ENCODE results near the gene ADGRL3.

Gene ADGRL3

GRCh38 chr4:61199873-61200186, 296 bp upstream of the ADGRL3 start (continued):
- TF ChIP-seq ZNF18 (tag by site-specific recombination; IDR thresholded peaks at IDR 0.05) (no peak), PRDM2 (tag by site-specific recombination; IDR thresholded peaks at IDR 0.05; ENCODE audit: borderline replicate concordance) (no peak), ZSCAN4 (tag by site-specific recombination; IDR thresholded peaks at IDR 0.05) (no peak), ZNF350 (tag by site-specific recombination; IDR thresholded peaks at IDR 0.05) (no peak), ZNF211 (tag by site-specific recombination; IDR thresholded peaks at IDR 0.05; ENCODE audit: low read depth) (no peak), ZNF654 (tag by site-specific recombination; IDR thresholded peaks at IDR 0.05; ENCODE audit: low read depth) (no peak), ZFHX2 (tag by site-specific recombination; conservative IDR thresholded peaks at IDR 0.05) (peak; percentile 19; the same call in 1 of the 2 replicates), ZSCAN23 (tag by site-specific recombination; IDR thresholded peaks at IDR 0.05) (no peak), ZBTB6 (tag by site-specific recombination; IDR thresholded peaks at IDR 0.05) (no peak), ZNF302 (tag by site-specific recombination; IDR thresholded peaks at IDR 0.05; ENCODE audit: low read depth) (no peak), GFI1B (tag by site-specific recombination; IDR thresholded peaks at IDR 0.05) (no peak), REST (tag by site-specific recombination; IDR thresholded peaks at IDR 0.05) (no peak), ZFP3 (tag by site-specific recombination; IDR thresholded peaks at IDR 0.05; ENCODE audit: low read depth) (no peak), ZEB2 (tag by site-specific recombination; IDR thresholded peaks at IDR 0.05) (no peak), ZBTB20 (tag by site-specific recombination; IDR thresholded peaks at IDR 0.05) (no peak), ZNF830 (tag by site-specific recombination; IDR thresholded peaks at IDR 0.05; ENCODE audit: low read depth) (no peak), ZNF621 (tag by site-specific recombination; IDR thresholded peaks at IDR 0.05) (no peak), KLF9 (tag by site-specific recombination; IDR thresholded peaks at IDR 0.05; ENCODE audit: low read depth) (no peak), ZNF529 (tag by site-specific recombination; IDR thresholded peaks at IDR 0.05; ENCODE audit: insufficient replicate concordance) (no peak), ZNF274 (IDR thresholded peaks at IDR 0.05; ENCODE audit: low read length) (no peak), ZNF274 (tag by site-specific recombination; IDR thresholded peaks at IDR 0.05; ENCODE audit: borderline replicate concordance) (no peak), ZBTB26 (tag by site-specific recombination; optimal IDR thresholded peaks at IDR 0.05) (no peak), GLI4 (tag by site-specific recombination; IDR thresholded peaks at IDR 0.05) (no peak), ZNF580 (tag by site-specific recombination; IDR thresholded peaks at IDR 0.05) (0 out of 2 replicates have a peak, but pooled peaks have one; percentile 24), ZNF114 (tag by site-specific recombination; IDR thresholded peaks at IDR 0.05) (no peak), REPIN1 (tag by site-specific recombination; IDR thresholded peaks at IDR 0.05; ENCODE audit: low read depth) (no peak), ZNF624 (tag by site-specific recombination; IDR thresholded peaks at IDR 0.05) (no peak)

Measured in HEK293 (cell line).